ENCODE measurements around the gene ERVH48-1.

DNA sequence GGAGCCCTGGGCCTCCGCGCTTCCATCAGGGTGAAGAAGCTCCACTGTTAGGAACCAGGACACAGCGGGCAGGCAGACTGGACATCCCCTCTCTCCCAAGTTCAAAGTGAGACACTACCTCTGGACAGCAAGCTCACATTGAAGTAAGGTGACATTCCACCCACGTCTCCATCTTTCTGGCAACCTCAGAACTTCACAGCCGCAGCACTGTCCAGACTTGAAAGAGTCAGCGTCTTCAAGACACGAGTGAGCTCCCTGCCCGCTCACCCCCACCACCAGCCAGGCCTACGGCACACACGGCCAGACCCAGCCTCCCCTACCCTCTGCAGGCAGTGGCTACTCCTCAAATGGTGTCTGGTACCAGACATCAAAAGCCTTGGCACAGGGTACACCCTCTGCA lies 57.2 kb downstream of the ERVH48-1 start:
- TF ChIP-seq, protein P1, sequence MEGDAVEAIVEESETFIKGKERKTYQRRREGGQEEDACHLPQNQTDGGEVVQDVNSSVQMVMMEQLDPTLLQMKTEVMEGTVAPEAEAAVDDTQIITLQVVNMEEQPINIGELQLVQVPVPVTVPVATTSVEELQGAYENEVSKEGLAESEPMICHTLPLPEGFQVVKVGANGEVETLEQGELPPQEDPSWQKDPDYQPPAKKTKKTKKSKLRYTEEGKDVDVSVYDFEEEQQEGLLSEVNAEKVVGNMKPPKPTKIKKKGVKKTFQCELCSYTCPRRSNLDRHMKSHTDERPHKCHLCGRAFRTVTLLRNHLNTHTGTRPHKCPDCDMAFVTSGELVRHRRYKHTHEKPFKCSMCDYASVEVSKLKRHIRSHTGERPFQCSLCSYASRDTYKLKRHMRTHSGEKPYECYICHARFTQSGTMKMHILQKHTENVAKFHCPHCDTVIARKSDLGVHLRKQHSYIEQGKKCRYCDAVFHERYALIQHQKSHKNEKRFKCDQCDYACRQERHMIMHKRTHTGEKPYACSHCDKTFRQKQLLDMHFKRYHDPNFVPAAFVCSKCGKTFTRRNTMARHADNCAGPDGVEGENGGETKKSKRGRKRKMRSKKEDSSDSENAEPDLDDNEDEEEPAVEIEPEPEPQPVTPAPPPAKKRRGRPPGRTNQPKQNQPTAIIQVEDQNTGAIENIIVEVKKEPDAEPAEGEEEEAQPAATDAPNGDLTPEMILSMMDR (IDR thresholded peaks at IDR 0.05): no peak
- TF ChIP-seq POLR2A (IDR thresholded peaks at IDR 0.05): no peak

Measured in upper lobe of left lung (tissue), 4 donors.